GM19455 (cell line): ENCODE measurements around the gene POLN.
"Not testable (repeated sequence)": the region's sequence is repeated elsewhere in the genome, so short reads cannot be mapped to it uniquely, and the experiment has no call there.

Experiments
- ATAC-seq: cut with Tn5 transposase; IDR thresholded peaks from one replicate; pipeline ENCODE4 v1.9.1; 2021; ENCODE audit not compliant: unreplicated experiment

The POLN gene

DNA sequence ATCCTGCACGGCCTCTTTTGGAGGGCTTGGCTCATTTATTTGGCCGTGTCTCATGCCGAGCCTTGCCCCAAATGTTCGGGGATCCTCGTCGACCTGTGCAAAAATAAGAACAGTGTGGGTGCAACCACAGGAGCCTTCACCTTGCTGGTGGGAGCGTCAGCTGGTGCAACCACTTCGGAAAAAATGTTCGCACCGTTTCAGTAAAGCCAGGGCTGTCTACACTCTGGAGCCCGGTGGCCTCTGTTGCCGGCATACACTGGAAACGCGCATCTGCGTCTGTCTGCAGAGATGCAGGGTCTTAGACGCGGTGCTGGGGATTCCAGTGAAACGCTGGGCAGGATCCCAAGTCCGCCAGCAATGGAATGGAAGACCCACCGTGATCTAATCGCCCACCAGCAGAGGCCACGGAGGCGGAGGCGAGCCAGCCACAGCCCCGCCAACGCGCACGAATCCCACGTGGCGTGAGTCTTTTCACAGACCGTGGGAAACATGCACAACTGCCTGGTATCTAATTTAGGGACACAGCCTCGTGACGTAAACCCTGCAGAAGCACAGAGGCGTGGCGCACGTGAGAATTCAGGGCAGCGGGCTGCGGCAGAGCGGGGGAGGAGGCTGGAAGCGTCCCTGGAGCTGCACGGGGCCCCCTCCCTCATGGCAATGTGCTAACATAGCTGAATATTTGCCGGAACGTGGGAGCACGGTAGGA lies 33.8 kb upstream of the POLN start:
- no peak for ATAC-seq

DNA sequence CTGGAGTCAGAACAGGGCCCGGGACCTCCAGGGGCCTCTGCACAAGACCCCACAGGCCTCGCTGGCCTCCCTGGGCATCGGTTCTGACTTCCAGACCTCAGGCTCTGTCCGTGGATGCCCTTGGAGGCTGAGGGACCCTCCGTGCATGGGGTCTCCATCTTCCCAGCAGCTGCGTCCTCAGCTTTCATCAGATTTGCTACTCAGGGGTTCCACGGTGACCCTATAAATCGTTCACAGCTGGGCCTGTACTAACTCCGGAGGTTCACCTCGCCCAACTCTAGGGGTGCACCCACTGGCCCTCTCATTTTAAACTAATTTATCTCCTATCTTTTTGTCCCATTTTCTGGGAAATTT lies 33.1 kb upstream of the POLN start:
- not testable (repeated sequence) for ATAC-seq

DNA sequence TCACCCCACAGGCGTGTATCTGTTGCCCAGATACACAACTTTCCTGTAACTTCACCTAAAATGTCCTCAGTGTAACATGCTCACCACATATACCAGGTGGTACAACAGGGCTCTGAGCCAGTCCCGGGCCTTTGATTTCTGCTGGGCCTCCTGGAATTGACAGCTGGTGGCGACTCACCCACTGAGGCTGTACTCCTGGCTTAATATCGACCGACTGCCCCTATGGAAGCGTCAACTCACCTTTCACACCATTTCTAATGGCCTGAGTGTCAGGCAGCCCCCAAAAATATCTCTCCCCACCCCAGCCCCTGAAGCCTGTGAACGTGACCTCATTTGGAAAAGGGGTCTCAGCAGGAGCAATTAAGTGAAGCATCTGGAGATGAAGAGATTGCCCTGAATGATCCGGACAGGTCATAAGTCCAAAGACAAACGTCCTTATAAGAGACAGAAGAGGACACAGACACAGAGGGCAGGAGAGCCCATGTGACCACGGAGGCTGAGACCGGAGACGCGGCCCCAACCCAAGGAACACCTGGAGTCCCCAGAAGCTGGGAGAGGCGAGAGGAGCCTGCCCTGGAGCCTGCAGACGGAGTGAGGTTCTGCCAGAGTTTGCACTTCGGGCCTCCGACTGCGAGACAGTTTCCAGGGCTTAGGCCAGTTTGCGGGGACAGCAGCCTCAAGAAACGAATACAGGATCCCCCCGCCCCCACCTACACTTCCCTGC lies 32.6 kb upstream of the POLN start:
- no peak for ATAC-seq

DNA sequence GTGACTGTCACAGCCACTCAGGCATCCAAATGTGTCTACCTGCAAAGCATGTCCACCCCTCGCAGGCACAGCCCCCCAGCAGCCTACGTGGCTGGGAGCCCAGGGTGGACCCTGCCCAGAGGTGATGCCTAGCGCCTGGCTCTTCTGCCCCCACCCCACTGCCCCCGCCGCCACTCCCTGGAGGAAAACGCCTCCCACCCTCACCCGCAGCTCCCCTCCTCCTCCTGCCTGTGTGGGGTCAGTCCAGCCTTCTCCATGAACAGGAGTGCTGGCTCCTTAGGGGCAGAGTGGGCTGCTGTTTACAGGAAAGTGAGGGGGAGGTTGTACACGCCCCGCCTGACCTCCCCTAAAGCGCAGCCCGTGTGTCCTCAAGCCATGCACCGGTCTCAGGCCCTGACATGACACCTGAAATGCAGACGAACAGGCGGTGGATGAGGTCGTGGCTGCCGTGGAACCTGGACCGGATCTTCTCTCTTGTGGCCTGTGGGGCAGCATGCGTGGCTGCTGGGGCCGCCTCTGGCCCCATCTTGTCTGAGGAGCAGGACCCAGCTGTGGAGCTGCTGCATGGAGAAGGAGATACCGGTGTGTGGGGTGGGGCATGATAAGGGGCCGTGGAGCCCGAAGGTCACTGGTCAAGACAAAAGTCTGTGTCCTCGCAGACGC lies 31.9 kb upstream of the POLN start:
- ATAC-seq, result no peak

DNA sequence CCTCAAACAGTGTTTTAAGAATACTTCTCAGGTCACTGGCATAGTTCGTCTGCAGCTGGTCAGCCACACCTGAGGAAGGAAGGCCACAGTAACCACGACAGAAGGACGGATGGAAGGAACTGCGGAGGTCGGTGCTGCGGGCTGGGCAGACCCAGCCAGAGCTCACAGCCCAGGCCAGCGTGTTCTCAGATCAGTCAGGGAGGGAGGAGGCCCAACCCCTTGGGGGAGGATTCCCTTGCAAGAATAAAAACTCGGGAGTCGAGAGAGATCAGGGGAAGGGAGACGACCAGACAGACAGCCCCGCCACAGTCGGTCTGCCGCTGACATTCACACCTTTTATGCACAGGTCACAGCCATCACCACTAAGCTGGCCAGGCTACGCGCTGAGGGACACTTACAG lies 31.3 kb upstream of the POLN start:
- no peak for ATAC-seq

DNA sequence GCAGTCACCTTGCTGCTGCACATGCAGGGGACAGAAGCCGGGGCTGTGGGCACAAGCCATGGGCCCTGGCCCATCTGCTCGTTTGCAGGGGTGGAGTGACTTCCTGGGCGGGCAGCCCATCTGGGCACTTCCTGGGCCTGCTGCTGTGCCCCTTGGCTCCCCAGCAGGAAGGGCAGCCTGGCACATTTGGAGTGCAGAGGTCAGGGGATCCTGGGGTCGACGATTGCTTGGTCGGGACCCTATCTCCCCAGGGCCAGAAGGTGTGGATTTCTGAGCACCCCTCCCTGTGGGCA lies 30.9 kb upstream of the POLN start:
- no peak for ATAC-seq

DNA sequence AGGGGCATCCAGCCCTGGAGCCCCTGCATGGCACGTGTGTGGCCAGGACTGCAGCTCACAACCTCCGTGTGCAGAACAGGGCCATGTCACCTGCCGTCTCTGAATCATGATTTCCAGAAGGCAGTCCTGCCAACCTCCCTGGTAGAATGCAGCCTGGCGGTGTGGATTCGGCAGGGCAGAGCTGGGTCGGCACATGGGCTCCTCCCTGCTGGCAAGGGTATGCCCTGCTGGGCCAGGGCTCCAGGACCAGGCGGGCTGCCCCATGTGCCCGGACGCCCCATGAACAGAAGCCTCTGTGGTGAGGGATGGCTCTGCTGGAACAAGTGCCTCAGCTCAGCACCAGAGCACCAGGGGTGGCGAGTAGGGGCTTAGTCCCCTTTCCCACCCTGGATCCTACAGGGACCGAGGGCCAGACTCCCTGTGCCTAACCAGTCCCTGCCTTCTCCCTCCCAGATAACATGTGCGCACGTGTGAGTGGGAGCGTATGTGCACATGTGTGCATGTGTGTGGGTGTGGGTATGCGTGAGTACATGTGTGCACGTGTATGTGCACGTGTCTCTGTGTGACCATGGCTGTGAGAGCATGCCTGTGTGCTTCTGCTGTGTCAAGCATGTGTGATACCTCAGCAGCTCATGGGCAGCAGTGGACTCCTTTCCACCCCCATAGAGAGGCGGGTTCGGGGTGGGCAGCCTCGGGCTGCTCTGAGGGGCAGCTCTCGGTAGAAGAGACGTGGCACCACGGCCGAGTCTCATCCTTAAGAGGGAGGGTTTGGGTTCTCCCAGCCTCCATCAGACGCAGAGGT lies 30.3 kb upstream of the POLN start:
- no peak for ATAC-seq

DNA sequence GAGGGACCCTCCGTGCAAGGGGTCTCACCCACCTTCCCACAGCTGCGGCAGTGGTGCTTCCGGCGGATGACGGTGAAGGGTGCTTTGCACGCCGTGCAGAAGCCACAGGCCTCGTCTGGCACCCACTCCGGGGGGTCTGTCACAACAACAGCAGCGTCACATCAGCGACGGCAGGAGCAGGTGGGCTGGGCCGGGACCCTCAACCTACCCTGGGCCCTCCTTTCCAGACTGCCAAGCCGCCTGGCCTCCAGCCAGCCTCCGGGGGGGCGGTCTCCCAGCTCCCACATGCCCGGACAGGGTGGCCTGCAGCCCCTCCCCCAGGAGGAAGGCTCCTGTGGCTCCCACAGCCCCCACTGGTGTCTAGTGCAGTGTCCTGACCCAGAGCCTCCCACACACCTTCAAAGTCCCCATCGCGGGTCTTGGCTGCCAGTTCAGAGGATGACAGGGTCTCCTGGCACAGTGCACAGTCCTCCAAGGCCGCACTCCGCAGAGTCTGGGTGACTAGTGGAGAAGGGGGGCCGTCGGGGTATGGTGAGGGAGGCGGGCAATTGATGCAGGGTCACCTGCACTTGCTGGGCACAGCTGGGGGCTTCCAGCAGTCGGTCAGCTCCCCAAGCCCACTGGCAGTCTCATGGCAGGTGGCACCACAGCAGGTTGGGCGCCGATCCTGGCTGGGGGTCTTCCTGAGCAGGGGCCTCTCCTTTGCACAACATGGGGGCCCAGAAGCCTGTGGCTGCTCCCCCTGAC lies 29.5 kb upstream of the POLN start:
- no peak for ATAC-seq

DNA sequence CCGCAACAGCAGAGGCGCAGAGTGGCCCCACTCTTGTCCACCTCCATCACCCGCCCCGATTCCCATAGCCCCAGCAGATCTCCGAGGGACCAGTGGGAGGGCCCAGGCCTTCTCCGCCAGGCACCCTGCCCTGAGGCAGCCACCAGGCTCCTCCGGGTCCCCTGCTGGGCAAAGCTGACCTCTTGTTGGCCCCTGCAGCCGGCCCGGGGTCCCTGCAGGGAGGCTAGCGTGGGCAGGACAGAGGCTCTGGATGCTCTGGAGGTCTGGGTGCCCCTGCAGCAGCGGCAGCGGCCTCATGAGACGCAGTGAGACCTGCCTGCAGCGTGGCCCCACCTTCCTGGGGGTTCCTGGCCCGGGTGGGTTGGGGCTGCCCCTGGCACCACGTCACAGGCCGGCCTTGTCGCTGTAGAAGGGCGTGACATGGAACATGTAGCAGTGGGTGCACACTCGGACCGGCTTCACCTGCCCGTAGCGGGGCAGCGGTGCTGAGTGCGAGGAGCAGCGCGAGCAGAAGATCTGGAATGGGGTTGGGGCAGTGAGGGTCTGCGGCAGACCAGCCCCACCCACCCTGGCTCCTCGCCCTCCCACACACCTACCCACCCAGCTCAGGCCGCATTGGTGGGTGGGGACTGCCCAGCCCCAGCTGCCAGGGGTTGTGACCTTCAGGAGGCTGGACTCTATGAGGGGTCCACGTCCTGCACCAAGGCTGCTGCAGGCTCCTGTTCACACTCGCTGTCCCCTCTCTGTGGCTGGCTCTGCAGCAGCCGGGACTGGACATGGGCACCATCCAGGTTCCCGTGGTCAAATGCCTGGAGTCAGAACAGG lies 28.6 kb upstream of the POLN start:
- ATAC-seq, result no peak

DNA sequence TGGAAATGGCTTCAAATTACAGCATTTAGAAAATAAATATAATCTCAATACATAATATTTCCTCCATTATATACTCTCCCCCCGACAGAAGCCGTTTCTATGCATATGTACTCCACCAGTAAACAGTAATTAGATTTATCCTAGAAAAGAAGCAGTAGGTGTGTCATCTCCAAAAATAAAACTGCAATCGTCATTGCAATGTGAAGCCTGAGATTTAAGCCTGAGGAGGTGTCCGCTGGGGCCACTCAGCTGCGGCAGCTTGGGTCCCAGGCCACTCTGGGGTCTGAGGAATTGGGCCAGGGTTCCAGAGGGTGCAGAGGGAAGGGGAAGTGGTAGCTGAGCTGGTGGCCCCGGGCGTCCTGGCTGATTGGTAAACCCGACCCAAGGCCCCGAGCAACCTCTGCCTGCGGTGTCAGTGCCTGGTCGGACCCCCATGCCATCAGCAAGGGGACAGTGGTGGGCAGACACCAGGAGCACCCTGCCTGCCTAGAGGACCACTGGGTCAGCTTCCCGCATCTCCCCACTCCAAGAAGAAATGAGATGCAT lies 27.8 kb upstream of the POLN start:
- no peak for ATAC-seq

DNA sequence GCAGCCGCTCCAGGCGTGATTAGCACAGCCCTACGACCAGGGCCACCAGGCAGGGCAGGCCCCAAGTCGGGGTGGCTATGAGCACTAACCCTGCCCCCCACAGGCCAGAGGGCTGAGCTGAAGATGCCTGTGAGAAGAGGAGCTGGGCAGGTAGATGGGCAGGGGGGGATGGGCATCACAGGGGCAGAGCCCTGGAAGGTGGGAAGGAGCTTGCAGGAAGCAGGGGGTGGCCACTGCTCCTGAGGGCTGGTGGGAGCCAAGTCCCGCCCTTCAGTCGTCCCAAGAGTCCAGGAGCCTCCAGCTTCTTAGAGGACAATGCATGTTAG lies 27.2 kb upstream of the POLN start:
- no peak for ATAC-seq

DNA sequence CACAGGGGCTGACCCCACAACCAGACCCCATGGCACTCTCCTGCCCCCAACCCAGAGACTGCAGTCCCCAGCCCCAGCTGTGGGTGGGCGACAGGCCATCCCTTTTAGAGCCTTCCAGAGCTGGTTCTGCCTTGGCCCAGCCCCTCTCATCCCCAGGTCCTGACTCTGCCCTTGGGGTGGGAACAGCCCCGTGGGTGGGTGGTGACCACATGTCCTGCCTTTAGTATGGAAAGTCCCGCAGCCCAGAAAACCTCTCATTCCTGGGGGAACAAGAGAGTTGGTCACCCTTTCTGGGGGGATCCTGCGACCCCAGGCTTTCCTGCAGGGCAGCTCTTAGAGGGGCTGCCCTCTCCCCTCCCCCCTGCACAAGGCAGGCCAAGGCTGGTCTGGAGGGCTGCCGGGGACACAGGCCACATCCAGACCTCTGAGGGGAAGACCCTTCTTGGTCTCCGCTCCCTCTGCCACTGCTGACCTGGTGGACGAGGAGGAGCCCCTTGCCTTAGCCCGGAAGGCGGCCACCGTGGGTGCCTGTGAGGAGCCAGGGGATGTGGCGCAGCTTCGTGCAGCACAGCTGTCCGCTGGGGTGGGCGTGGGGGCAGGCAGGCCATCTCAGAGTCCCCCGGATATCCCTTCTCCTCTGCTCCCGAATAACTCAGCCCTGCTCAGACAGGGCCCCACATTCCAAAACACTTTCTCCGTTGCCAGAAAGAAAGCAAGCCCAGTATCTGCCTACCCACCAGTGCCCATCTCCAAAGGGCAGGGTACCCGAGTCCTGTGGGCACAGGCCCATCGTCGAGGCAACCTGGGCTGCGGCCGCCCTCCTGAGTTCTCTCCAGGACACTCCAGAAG lies 26.7 kb upstream of the POLN start:
- no peak for ATAC-seq

DNA sequence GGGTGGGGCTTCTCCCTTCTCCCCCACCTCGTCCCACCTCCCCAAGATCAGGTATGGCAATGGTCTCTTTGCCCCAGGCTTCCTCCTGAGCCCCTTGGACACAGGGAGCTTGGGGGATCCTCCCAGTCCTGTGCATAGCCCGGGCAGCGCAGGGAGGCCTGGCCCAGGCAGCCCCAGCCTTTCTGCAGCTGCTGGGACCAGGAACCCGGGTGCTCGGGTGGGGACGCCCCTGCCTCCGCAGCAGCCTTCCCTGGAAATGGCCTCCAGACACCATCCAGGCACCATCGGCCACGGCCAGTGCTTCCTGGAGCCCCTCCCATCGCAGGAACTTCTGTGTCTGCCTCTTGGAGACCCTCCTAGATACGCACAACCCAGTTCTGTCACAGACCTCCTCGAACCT lies 25.9 kb upstream of the POLN start:
- ATAC-seq, result no peak

DNA sequence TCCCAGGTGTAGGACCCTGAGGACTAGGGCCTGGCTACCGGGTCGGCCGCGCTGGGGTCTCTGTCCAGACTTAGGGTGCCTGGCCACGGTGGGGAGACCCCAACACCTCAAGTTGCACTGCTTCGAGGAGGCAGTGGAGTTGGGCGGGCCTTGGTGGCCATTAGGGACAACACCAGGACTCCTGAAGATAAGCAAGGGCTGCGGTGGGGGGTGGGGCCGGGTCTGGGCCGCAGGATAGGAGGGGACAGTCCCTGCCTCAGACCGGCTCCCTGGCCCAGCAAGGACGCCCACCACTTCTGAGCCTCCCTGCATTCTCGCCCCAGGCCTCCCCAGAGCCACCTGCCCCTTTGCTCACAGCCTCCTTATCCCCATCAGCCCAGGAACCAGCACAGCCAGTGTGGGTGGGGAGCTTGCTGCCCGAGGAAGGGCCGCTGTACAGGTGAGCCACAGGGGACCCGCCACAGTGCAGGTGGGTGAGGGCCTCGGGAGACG lies 25.4 kb upstream of the POLN start:
- ATAC-seq, result no peak

DNA sequence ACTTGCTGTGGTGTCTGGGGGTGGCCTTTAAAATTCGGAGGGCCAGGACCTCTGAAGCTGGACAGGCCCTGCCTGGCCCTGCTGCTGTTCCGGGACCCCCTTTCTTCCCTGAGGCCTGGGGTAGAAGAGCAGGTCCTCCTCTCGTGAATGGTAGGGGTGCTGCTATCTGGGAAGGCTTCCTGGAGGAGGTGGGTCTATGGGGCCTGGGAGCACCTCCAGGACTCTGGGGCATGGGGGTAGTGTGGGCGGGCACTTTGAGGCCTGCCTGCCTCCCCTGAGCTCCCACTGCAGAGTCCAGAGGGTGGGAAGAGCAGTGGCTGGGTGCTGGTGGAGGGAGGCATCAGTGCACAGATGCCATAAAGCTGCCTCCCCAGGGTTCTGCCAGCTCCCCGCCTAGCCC lies 24.9 kb upstream of the POLN start:
- ATAC-seq, result no peak

DNA sequence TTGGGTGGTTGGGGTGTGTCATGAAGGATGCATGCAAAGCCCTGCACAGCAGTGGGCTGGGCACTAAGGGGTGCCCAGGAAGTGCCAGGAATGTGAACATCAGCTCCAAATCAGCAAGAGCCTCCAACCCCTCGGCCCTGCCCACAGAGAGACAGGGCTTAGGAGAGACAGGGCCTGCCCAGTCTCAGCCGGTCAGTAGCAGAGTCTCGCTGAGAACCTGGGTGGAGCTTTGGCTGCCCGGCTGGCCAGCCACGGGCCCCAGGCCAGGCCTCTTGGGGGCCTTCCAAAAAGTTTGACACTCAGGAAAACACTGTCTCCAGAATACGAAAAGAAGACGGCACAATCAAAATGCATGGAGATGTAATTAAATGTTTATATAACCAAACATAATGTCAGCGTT lies 24.3 kb upstream of the POLN start:
- ATAC-seq, result no peak

DNA sequence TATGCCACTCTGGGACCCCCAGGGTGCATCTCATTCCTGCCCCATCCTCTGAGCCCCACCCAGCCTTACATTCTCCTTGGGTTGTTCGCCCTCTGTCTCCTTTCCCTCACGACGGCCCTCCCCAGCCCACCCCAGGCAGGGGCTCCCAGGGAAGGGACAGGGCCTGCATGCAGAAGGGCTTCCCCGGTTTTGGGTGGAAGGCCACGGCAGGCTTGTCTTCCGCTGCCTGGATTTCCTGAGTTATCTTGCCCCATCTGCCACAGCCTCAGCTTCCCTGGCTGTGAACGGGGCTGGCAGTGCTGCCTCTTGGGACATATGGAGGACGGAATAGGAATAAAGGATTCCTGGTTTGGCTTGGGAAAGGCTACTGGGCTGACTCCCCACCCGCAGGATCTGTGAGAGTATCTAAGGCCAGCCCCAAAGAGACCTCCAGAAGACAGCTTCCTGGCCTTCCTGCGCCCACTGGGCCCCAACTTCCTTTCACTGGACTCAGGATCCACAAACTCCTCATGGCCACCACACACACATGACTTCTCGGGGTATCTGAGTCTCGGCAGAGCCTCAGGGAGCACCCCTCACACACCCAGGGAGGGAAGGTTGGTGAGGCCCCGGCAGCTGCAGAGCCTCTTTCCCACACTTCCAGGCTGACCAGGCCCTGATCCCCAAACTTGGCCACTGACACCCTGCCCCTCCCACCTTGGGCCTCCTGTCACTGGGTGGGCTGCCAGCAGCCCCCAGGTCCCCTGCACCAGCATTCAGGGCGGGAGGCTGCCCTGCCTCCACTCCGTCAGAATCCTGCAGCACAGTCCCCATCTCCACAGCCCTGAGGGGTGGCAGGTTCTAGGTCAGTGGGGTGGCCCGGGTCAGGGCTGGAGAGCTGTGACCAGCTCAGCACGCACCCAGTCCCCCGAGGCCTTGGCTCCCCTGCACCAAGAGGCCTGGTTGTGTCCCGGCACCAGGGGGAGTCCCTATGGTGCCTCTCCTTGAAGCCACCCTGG lies 23.5 kb upstream of the POLN start:
- ATAC-seq, result no peak
